HG03565 (cell line): ENCODE results near the gene YARS1.

Experiments used
- ATAC-seq: cut with Tn5 transposase; IDR thresholded peaks from one replicate; pipeline ENCODE4 v1.9.1; 2021; ENCODE audit warnings: mild to moderate bottlenecking, moderate library complexity; ENCODE audit not compliant: unreplicated experiment

The YARS1 gene

GRCh38 chr1:32782086-32782485 lies 35.1 kb downstream of the YARS1 start:
- no peak for ATAC-seq

- no peak for ATAC-seq
Observed at GRCh38 chr1:32780628-32781234, 36.4 kb downstream of the YARS1 start.

- no peak for ATAC-seq
Observed at GRCh38 chr1:32780005-32780404, 37.2 kb downstream of the YARS1 start.

- no peak for ATAC-seq
Observed at GRCh38 chr1:32779242-32779641, 37.9 kb downstream of the YARS1 start.

- no peak for ATAC-seq
Observed at GRCh38 chr1:32775640-32776337, 41.4 kb downstream of the YARS1 start.

- no peak for ATAC-seq
Observed at GRCh38 chr1:32774950-32775634, 42.1 kb downstream of the YARS1 start.

- ATAC-seq, result no peak
Observed at GRCh38 chr1:32774464-32774808, 42.7 kb downstream of the YARS1 start.

GRCh38 chr1:32773764-32774463 lies 43.2 kb downstream of the YARS1 start:
- ATAC-seq, result no peak

- no peak for ATAC-seq
Observed at GRCh38 chr1:32773018-32773763, 44.0 kb downstream of the YARS1 start.

- ATAC-seq, result no peak
Observed at GRCh38 chr1:32772281-32773017, 44.7 kb downstream of the YARS1 start.

GRCh38 chr1:32771561-32772280 lies 45.4 kb downstream of the YARS1 start:
- no peak for ATAC-seq

- ATAC-seq, result no peak
Observed at GRCh38 chr1:32770741-32771548, 46.2 kb downstream of the YARS1 start.

- no peak for ATAC-seq
Observed at GRCh38 chr1:32770221-32770731, 46.9 kb downstream of the YARS1 start.

- ATAC-seq, result no peak
Observed at GRCh38 chr1:32769524-32770220, 47.5 kb downstream of the YARS1 start.

GRCh38 chr1:32768110-32768850 lies 48.9 kb downstream of the YARS1 start:
- ATAC-seq, result no peak

- no peak for ATAC-seq
Observed at GRCh38 chr1:32767641-32768040, 49.5 kb downstream of the YARS1 start.

GRCh38 chr1:32767156-32767555 lies 50.0 kb downstream of the YARS1 start:
- no peak for ATAC-seq
